Hypothalamus (tissue), 51 donors: ENCODE data around the gene DBP.

Experiments
- DNase-seq, 51 donors: peaks; one replicate each; lab custom pipeline; 2025; lab: John Stamatoyannopoulos, UW

The DBP gene

GRCh38 chr19:48614436-48615230, 22.5 kb downstream of the DBP start, which contains the start of gene FAM83E:
Gene FAM83E, minus strand, starts transcription at chr19:48615076. Its CDS starts 1,704 bp downstream, at chr19:48613372.
- no peak for DNase-seq

- no peak for DNase-seq
Measured at GRCh38 chr19:48613852-48614435, 23.2 kb downstream of the DBP start.

- DNase-seq = peak in 29 of 51 donors; percentile 14 to 71 (median 52)
Measured at GRCh38 chr19:48613024-48613851, 23.9 kb downstream of the DBP start.

GRCh38 chr19:48611872-48612271, 25.3 kb downstream of the DBP start:
- DNase-seq = no peak

GRCh38 chr19:48609571-48610108, 27.5 kb downstream of the DBP start:
- no peak for DNase-seq

GRCh38 chr19:48608798-48609263, 28.3 kb downstream of the DBP start:
- peak in 18 of 51 donors; percentile 10 to 49 (median 19) for DNase-seq

GRCh38 chr19:48607359-48607755, 29.8 kb downstream of the DBP start:
- no peak for DNase-seq

GRCh38 chr19:48606463-48607358, 30.5 kb downstream of the DBP start, which contains the start of gene SPACA4:
Gene SPACA4, plus strand, starts transcription at chr19:48606742. Its CDS starts 237 bp downstream, at chr19:48606979.
- no peak for DNase-seq

GRCh38 chr19:48603850-48604249, 33.3 kb downstream of the DBP start:
- no peak for DNase-seq

GRCh38 chr19:48603449-48603848, 33.7 kb downstream of the DBP start:
- no peak for DNase-seq

GRCh38 chr19:48603001-48603400, 34.2 kb downstream of the DBP start:
- no peak for DNase-seq

- DNase-seq = no peak
Measured at GRCh38 chr19:48600679-48601417, 36.3 kb downstream of the DBP start.

- no peak for DNase-seq
Measured at GRCh38 chr19:48598996-48599700, 38.0 kb downstream of the DBP start.

- DNase-seq = no peak
Measured at GRCh38 chr19:48596679-48597465, 40.3 kb downstream of the DBP start.

- DNase-seq = no peak
Measured at GRCh38 chr19:48596237-48596636, 40.9 kb downstream of the DBP start.

- DNase-seq = no peak
Measured at GRCh38 chr19:48595833-48596232, 41.3 kb downstream of the DBP start.

- no peak for DNase-seq
Measured at GRCh38 chr19:48595171-48595570, 42.0 kb downstream of the DBP start.

GRCh38 chr19:48591021-48591420, 46.2 kb downstream of the DBP start:
- no peak for DNase-seq
